ENCODE measurements around the gene AGBL4. TPM values are rescaled to one million over a fixed set of nuclear protein-coding genes. Genes with fewer than 3 reads are reported as not detected.

Gene AGBL4
- total and polyA plus RNA-seq, 2 of the 13 experiments (the other 11 are each of a cell fraction or from before 2014, with no cell fraction given), result not detected

GRCh38 chr1:49651136-49651535 is 372.6 kb downstream of the AGBL4 start (continued):
- TF ChIP-seq ZNF564 (CRISPR knock-in tag; IDR thresholded peaks at IDR 0.05) (no peak), ATM (IDR thresholded peaks at IDR 0.05; ENCODE audit: borderline replicate concordance) (no peak), ZNF563 (CRISPR knock-in tag; IDR thresholded peaks at IDR 0.05) (no peak)

GRCh38 chr1:49630156-49630555 is 393.6 kb downstream of the AGBL4 start:
- DNase-seq (ENCODE audit: low spot score), result no peak
- H3K27me3 ChIP-seq (ENCODE audit: control insufficient read depth in 1 of 2, insufficient read depth in 2 of 2, low read length in 2 of 2), result no peaks in the 10 kb centered on the region
- H3K27ac ChIP-seq (ENCODE audit: extremely low read length, insufficient read depth, low read length), result no peak overlapping the region
- no peak overlapping the region for H3K4me2 ChIP-seq (ENCODE audit: low read depth, low read length)
- no peaks in the 10 kb centered on the region for H4K20me1 ChIP-seq (ENCODE audit: insufficient read depth, low read length)
- H3K4me1 ChIP-seq (ENCODE audit: insufficient read depth, low read length), result no peaks in the 10 kb centered on the region
- no peak overlapping the region for H2AFZ ChIP-seq (ENCODE audit: low read length)
- no peaks in the 10 kb centered on the region for H3K36me3 ChIP-seq (replicated peaks in 1 of 2; ENCODE audit: control insufficient read depth in 1 of 2, insufficient read depth in 2 of 2, low read length in 2 of 2)
- intact Hi-C loops (cut with micrococcal nuclease; ENCODE audit: unreplicated experiment), result no loop called here
- CTCF ChIA-PET (ENCODE audit: low intra/inter-chr PET ratio, low total read pairs), result no interaction called here
- peaks cover 87% of the 10 kb centered on the region for H3K9me3 ChIP-seq (ENCODE audit: low read length)
- in situ Hi-C loops (cut with HindIII; ENCODE audit: extremely low pct_ligation_motif_present, low pct_unique_long_range_greater_than_20kb), result no loop called here
- no peak for TF ChIP-seq GABPA (IDR thresholded peaks at IDR 0.05; ENCODE audit: low read depth, low read length)
- no peak for TF ChIP-seq GABPA (CRISPR knock-in tag; IDR thresholded peaks at IDR 0.05; ENCODE audit: low read depth)
- H3K79me2 ChIP-seq (ENCODE audit: insufficient read depth, low read length), result no peaks in the 10 kb centered on the region
- FAIRE-seq, result no peak
- ATAC-seq, result no peak
- H3K4me3 ChIP-seq (replicated peaks in 1 of 3; ENCODE audit: insufficient read depth in 1 of 3, low read depth in 2 of 3, low read length in 3 of 3), result no peak overlapping the region
- WGBS (ENCODE audit: low lambda C conversion rate), result 3% methylated on average over 2 of the region's 2 CpGs
- POLR2A ChIA-PET, result no interaction called here
- H3K9ac ChIP-seq (ENCODE audit: insufficient read depth, low read depth, low read length), result no peak overlapping the region
- BruUV-seq (replicated peaks), result no TSS peak

- CTCF ChIA-PET (ENCODE audit: low intra/inter-chr PET ratio, low total read pairs), result no interaction called here
- no peak overlapping the region for H3K9ac ChIP-seq (ENCODE audit: insufficient read depth, low read depth, low read length)
- 14% methylated on average over 3 of the region's 3 CpGs for WGBS (ENCODE audit: low lambda C conversion rate)
These were observed 396.0 kb downstream of the AGBL4 start for GRCh38 chr1:49627781-49628180.

More at GRCh38 chr1:49627781-49628180, 396.0 kb downstream of the AGBL4 start:
- no peak for ATAC-seq
- no peaks in the 10 kb centered on the region for H4K20me1 ChIP-seq (ENCODE audit: insufficient read depth, low read length)
- BruUV-seq (replicated peaks), result no TSS peak
- no peak for TF ChIP-seq ZNF776 (CRISPR knock-in tag; IDR thresholded peaks at IDR 0.05)
- TF ChIP-seq SOX5 (CRISPR knock-in tag; IDR thresholded peaks at IDR 0.05; ENCODE audit: borderline replicate concordance), result no peak
- no peak for TF ChIP-seq ZHX1 (CRISPR knock-in tag; IDR thresholded peaks at IDR 0.05; ENCODE audit: low read depth)
- no peak for TF ChIP-seq ZBTB3 (CRISPR knock-in tag; IDR thresholded peaks at IDR 0.05; ENCODE audit: borderline replicate concordance, low read depth)
- no peak for TF ChIP-seq SNAPC2 (CRISPR knock-in tag; IDR thresholded peaks at IDR 0.05)
- no peak for TF ChIP-seq PCBP1 (IDR thresholded peaks at IDR 0.05; ENCODE audit: borderline replicate concordance, low read depth, low read length)
- no peak for TF ChIP-seq NR1H2 (CRISPR knock-in tag; IDR thresholded peaks at IDR 0.05; ENCODE audit: borderline replicate concordance, low read depth)
- no peak for TF ChIP-seq ZNF354B (CRISPR knock-in tag; IDR thresholded peaks at IDR 0.05)
- H3K27me3 ChIP-seq (ENCODE audit: control insufficient read depth in 1 of 2, insufficient read depth in 2 of 2, low read length in 2 of 2), result no peaks in the 10 kb centered on the region
- in situ Hi-C loops (cut with HindIII; ENCODE audit: extremely low pct_ligation_motif_present, low pct_unique_long_range_greater_than_20kb), result no loop called here
- POLR2A ChIA-PET, result no interaction called here
- no peak overlapping the region for H3K4me2 ChIP-seq (ENCODE audit: low read depth, low read length)
- H3K79me2 ChIP-seq (ENCODE audit: insufficient read depth, low read length), result no peaks in the 10 kb centered on the region
- no peak overlapping the region for H3K27ac ChIP-seq (ENCODE audit: extremely low read length, insufficient read depth, low read length)
- H3K4me3 ChIP-seq (replicated peaks in 1 of 3; ENCODE audit: insufficient read depth in 1 of 3, low read depth in 2 of 3, low read length in 3 of 3), result no peak overlapping the region
- H3K9me3 ChIP-seq (ENCODE audit: low read length), result peaks cover 98% of the 10 kb centered on the region
- H2AFZ ChIP-seq (ENCODE audit: low read length), result no peak overlapping the region
- H3K36me3 ChIP-seq (replicated peaks in 1 of 2; ENCODE audit: control insufficient read depth in 1 of 2, insufficient read depth in 2 of 2, low read length in 2 of 2), result no peaks in the 10 kb centered on the region
- no peak for FAIRE-seq
- no peak for DNase-seq (ENCODE audit: low spot score)
- intact Hi-C loops (cut with micrococcal nuclease; ENCODE audit: unreplicated experiment), result no loop called here
- no peaks in the 10 kb centered on the region for H3K4me1 ChIP-seq (ENCODE audit: insufficient read depth, low read length)
